GM19468 (cell line): Measurements from ENCODE around the gene OR11G2.
"Not testable (repeated sequence)": the region's sequence is repeated elsewhere in the genome, so short reads cannot be mapped to it uniquely, and the experiment has no call there.

ENCODE experiments used
- ATAC-seq: cut with Tn5 transposase; IDR thresholded peaks from one replicate; pipeline ENCODE4 v1.9.1; 2021; ENCODE audit warnings: mild to moderate bottlenecking, moderate library complexity, moderate number of reproducible peaks; ENCODE audit not compliant: unreplicated experiment; ENCODE audit errors: extremely low read depth

The OR11G2 gene, protein sequence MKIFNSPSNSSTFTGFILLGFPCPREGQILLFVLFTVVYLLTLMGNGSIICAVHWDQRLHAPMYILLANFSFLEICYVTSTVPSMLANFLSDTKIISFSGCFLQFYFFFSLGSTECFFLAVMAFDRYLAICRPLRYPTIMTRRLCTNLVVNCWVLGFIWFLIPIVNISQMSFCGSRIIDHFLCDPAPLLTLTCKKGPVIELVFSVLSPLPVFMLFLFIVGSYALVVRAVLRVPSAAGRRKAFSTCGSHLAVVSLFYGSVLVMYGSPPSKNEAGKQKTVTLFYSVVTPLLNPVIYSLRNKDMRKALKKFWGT

DNA sequence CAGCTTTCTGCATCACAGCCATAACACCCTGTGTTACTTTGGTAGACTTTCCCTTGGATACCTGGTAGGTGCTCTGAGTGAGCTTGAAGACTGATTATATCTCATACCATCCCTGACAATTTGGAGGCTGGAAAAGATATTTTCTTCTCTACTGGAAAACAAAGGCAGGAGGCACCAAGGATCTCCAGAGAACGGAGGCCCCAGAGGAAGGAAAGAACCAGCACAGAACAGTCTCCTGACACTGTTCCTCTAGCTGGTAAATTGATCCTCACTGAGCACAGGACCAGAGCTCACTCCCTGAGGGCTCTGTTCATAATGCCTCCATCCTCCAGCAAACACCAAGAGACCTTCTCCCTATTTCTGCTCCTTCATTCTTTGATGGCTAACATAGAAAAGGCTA, at the start of gene OR11G2:
Gene OR11G2 (plus strand): TSS at position 301 of the 400 bp plus-strand sequence. CDS start 6,542 bp downstream, outside the sequence.
- ATAC-seq: no peak

DNA sequence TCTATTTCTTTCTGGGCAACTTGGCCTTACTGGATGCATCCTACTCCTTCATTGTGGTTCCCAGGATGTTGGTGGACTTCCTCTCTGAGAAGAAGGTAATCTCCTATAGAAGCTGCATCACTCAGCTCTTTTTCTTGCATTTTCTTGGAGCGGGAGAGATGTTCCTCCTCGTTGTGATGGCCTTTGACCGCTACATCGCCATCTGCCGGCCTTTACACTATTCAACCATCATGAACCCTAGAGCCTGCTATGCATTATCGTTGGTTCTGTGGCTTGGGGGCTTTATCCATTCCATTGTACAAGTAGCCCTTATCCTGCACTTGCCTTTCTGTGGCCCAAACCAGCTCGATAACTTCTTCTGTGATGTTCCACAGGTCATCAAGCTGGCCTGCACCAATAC, 46.8 kb upstream of the OR11G2 start:
- no peak for ATAC-seq

DNA sequence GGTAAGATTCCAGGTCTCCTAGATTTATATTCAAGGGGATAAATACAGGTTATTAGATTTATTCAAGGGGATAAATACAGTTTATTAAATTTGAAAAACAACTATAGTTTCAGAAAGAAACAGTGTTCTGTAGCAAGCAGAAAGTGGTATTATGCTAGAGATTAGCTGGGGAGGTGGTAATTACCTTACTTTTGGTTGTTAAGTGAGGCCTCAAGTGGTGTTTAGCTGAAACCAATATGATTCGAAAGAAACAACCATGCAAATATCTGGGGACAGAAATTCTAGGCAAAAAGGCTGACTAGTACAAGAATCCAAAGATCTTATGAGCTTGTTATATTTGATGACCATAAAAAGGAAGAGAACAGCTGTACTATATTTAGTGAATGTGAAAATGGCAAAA, 45.9 kb upstream of the OR11G2 start:
- no peak for ATAC-seq

DNA sequence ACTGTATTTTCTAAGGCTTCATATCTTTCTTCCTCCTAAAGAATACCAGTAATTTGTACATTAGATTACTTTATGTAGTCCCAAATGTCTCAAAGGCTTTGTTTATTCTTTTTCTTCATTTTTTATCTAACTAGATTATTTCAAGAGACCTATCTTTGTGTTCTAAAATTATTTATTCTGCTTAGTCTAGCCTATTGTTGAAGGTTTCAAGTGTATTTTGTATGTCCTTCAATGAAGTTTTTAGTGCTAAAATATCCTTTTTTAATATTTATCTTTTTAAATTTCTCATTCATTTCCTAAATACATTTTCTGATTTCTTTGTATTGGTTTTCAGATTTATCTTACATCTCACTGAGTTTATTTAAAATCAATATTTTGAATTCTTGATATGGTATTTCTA, 26.2 kb upstream of the OR11G2 start:
- ATAC-seq: no peak

DNA sequence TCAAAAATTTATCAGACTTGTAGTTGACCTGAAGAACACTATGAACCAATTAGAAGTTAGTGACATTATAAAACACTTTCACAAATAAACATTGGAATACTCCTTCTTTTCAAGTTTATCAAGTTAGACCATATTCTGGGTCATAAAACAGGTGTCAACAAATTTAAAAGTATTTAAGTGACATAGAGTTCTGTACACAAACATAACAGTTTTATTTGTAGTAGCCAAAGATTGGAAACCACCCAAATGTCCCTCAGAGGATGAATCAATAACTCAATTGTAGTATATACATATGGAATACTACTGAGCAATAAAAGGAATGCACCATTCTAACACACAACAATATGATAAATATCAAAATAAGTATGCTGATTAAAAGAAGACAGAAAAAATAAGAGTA, 23.6 kb upstream of the OR11G2 start:
- no peak for ATAC-seq

DNA sequence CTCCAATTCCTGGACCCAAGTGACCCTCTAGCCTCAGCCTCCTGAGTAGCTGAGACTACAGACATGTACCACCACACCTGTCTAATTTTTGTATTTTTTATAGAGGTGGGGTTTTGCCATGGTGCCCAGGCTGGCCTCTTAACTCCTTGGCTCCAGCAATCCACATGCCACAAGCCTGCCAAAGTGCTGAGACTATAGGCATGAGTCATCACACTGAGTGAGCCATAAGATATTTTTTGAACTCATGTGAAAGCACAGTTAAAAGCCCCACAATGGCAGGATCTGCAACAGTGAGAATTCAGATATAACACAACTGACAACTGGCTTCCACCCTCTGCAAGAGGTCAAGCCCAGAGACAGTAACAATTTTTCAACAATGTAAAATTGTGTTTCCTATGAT, 20.8 kb upstream of the OR11G2 start:
- ATAC-seq: not testable (repeated sequence)

DNA sequence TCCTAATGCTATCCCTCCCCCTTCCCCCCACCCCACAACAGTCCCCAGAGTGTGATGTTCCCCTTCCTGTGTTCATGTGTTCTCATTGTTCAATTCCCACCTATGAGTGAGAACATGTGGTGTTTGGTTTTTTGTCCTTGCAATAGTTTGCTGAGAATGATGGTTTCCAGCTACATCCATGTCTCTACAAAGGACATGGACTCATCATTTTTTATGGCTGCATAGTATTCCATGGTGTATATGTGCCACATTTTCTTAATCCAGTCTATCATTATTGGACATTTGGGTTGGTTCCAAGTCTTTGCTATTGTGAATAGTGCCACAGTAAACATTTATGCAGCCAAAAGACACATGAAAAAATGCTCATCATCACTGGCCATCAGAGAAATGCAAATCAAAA, 16.5 kb upstream of the OR11G2 start:
- not testable (repeated sequence) for ATAC-seq

DNA sequence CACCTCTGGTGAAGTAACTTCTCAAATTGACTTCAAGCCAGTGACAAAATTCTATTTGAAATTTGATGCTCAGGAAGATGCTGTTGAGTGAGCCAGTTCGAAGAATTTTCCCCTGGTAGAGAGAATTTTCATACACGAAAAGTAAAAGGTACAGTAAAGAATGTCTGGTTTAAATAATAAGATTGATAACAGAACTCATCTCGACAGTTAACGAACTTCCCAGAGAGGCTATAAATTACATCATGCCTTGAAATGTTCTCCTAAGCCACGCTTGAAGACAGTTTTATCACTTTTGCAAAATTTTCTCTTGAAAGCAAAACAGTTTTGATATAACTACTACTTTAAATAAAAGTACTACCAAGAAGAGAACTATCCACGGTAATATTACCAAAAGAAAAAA, 14.4 kb upstream of the OR11G2 start:
- no peak for ATAC-seq

DNA sequence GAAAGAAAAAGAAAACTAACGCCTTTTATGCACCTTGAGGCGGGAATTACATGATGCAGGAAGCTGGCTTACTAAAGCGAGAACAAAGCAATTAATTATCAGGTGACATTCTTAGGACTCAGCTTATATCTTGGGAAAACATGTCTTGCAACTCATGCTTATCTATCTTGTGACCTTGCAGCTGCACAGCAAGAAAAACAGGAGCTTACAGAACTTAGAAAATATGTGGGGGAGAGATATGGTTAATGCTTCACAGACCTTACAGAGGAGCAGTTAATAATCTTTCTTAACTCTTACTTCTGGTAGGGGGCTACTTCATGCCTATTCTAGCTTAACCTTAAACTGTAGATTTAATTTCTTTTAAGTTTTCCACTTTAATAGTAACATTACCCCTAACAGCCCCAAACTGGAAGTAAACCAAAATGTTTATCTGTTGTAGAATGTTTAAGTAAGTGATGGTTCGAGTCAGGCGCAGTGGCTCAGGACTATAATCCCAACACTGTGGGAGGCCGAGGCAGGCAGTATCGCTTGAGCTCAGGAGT, 13.2 kb upstream of the OR11G2 start:
- ATAC-seq: no peak

DNA sequence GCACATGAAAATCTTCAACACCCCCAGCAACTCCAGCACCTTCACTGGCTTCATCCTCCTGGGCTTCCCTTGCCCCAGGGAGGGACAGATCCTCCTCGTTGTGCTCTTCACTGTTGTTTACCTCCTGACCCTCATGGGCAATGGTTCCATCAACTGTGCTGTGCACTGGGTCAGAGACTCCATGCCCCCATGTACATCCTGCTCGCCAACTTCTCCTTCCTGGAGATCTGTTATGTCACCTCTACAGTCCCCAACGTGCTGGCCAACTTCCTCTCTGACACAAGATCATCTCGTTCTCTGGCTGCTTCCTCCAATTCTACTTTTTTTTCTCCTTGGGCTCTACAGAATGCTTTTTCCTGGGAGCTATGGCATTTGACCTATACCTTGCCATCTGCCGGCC, 11.5 kb upstream of the OR11G2 start:
- no peak for ATAC-seq

DNA sequence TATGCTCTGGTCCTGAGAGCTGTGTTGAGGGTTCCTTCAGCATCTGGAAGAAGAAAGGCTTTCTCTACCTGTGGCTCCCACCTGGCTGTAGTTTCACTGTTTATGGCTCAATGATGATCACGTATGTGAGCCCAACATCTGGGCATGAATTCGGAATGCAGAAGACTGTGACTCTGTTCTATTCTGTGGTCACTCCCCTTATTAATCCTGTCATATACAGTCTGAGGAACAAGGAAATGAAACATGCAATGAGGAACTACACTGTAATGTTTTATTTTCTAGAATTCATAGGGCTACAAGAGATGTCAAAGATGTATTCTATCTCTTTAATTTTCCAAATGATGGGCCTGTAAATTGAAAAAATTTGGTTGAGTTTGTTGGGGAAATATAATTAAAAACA, 10.8 kb upstream of the OR11G2 start:
- no peak for ATAC-seq

DNA sequence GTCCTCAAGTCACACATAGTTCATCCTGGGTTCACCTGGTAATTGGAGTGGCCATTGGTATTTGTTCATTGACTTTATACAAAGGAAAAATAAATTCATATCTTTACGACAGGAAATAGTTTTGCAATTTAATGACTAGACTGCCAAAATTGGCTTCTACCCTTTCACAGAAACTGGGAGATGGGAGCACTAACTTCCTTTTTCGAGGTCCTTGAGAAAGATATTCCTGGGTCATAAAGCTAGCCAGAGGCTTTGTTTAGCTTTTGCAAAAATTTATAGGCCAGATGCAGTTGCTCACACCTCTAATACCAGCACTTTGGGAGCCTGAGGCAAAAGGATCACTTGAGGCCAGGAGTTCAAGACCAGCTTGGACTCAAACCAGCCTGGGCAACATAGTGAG, 10.2 kb upstream of the OR11G2 start:
- ATAC-seq: no peak

DNA sequence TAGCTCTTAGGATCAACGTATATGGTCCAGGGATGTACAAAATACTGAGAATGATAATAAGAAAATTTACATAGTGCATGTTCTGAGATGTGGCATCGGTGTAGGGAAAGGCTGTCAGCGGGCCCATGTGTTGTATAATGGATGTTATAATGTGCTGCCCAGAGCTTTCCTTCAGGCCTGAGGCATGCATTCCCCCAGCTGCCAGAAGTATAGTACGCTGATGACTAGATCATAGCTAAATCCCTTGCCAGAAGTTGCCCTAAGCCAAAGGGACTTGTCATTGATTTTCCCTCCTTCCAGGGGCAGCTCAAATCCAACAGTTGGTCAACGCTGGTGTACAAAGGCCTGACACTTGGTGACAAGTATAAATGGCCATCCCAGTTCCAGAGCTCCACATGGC, 6.5 kb upstream of the OR11G2 start:
- no peak for ATAC-seq

DNA sequence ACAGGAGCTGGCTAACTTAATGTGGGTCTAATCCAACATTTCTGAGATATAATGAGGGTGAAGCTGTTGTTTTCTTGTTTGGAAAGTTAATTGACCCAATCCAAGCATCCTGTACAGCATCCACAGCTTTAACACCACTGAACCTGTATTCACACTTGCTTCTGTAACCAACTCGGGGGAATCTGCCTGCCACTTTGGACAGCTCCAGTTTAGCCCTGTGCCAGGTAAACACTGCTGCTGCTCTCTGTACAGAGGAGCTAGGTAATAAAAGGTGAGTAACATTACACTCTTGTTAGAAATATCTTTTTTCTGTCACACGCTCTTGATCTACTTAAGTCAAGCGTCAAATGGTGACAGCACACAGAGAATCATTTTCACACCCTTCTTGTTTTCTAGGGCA, 700 bp downstream of the OR11G2 start:
- ATAC-seq: no peak

DNA sequence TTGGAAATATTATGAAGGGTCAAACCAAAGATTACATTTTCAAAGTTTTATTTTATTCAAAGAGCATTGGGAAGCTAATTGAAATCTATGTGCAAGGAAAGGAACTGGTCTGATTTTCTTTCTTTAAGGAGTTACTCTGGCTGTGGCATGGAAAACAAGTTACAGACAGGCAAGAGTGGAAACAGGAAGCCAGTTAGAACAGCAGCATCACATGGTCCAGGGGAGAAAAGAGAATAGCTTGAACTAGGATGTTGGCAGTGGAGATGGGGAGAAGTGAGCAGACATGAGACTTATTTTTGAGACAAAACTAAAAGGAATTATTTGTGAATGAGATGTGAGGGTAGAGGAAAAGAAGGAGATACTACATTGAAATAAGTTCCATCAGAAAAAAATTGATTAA, 3.4 kb downstream of the OR11G2 start:
- no peak for ATAC-seq

DNA sequence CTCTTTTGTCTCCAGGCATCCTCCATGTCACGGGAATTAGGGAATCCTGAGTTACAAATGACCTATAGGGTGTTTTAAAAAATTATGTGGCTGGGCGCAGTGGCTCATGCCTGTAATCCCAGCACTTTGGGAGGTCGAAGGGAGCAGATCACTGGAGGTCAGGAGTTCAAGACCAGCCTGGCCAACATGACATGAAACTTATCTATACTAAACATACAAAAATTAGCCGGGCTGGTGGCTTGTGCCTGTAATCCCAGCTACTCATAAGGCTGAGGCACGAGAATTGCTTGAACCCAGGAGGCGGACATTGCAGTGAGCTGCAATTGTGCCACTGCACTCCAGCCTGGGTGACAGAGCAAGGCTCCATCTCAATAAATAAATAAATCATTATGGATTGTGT, 4.5 kb downstream of the OR11G2 start:
- ATAC-seq: not testable (repeated sequence)

DNA sequence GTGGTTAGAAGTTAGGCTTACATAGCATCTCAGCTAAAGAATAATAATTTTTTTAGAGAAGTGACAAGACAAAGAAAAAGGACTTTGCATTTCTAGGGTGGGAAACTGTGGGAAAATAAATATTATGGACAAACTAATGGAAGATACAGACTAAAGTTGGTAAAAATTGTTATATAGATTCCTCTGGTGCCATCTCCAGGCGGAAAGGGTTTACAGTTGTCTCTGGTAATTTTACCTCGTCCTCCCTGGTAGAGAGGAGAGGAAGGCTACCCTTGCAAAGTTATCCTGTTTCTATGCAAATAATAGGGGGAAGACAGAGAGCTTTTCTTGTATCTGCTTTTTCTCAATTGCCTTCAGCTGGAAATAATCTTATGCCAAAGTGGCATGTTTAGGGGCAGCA, 5.2 kb downstream of the OR11G2 start:
- no peak for ATAC-seq

DNA sequence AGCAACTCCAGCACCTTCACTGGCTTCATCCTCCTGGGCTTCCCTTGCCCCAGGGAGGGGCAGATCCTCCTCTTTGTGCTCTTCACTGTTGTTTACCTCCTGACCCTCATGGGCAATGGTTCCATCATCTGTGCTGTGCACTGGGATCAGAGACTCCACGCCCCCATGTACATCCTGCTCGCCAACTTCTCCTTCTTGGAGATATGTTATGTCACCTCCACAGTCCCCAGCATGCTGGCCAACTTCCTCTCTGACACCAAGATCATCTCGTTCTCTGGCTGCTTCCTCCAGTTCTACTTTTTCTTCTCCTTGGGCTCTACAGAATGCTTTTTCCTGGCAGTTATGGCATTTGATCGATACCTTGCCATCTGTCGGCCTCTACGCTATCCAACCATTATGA, 6.8 kb downstream of the OR11G2 start:
- ATAC-seq: no peak

DNA sequence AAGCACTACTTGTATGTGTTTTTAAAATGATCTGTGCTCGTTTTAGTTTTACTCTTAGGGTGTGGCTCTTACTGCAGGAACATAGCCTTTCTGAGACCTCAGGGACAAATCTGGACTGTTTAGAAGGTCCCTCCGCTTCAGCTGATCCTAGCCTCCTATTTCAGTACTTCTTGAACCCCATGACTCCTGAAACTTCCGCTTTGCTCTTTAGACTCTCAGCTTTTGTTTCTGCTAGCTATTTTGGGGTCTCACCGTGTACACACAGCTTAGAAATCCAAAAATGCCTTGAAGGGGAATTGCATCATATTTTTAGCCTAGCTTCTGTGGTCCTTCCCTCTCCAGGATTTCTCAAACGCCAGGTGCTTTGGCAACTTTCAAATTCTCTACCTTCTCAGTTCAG, 8.3 kb downstream of the OR11G2 start:
- ATAC-seq: no peak

DNA sequence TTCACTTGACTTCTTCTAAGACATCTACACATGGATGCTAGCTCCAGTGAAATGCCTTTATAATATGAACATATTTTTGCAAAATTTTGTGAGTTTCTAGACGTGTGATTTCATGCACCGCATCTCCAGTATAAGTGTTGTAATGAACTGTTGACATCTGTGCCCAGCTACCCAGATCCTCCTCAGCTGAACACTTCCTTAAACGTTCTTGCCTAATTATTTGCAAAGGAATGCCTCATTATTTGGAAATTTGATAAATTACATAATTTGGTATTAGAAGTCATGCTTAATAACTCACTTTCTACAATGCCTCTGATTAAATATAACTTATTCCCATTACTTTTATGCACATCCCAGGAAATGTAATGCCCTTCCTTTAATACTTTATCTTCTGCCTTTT, 14.0 kb downstream of the OR11G2 start:
- no peak for ATAC-seq

DNA sequence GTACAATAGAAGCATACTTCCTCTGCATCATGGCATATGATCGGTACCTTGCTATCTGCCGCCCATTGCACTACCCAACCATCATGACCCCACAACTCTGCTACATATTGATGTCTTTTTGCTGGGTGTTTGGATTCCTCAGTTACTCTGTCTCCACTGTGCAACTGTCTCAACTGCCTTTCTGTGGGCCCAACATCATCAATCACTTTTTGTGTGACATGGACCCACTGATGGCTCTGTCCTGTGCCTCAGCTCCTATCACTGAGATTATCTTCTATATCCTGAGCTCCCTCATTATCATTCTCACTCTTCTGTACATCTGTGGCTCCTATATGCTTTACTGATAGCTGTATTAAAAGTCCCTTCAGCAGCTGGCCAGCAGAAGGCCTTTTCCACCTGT, 18.9 kb downstream of the OR11G2 start:
- ATAC-seq: no peak

DNA sequence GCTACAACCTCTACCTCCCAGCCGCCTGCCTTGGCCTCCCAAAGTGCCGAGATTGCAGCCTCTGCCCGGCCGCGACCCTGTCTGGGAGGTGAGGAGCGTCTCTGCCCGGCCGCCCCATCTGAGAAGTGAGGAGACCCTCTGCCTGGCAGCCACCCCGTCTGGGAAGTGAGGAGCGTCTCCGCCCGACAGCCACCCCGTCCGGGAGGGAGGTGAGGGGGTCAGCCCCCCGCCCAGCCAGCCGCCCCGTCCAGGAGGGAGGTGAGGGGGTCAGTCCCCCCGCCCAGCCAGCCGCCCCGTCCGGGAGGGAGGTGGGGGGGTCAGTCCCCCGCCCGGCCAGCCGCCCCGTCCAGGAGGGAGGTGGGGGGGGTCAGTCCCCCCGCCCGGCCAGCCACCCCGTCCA, 21.7 kb downstream of the OR11G2 start:
- ATAC-seq: not testable (repeated sequence)
